ENCODE results near the gene PLRG1.

The PLRG1 gene

GRCh38 chr4:154551872-154552686, 1.9 kb upstream of the PLRG1 start:
- Histone ChIP-seq H3K4me1 (ENCODE audit: control insufficient read depth, insufficient read depth, low read length) (peaks cover 6% of the 10 kb centered on the region), H3K36me3 (ENCODE audit: control insufficient read depth, insufficient read depth, low read length) (peaks cover 14% of the 10 kb centered on the region), H3K4me3 (ENCODE audit: low read depth, low read length) (no peak overlapping the region)

GRCh38 chr4:154545689-154546088, 4.5 kb downstream of the PLRG1 start:
- peaks cover 6% of the 10 kb centered on the region for H3K4me1 ChIP-seq (ENCODE audit: control insufficient read depth, insufficient read depth, low read length)
- H3K4me3 ChIP-seq (ENCODE audit: low read depth, low read length), result no peak overlapping the region
- no peaks in the 10 kb centered on the region for H3K9me3 ChIP-seq (ENCODE audit: control insufficient read depth, insufficient read depth, low read length)
- no peaks in the 10 kb centered on the region for H3K27me3 ChIP-seq (ENCODE audit: control insufficient read depth, insufficient read depth, low read length)
- peaks cover 78% of the 10 kb centered on the region for H3K36me3 ChIP-seq (ENCODE audit: control insufficient read depth, insufficient read depth, low read length)
- H3K27ac ChIP-seq (ENCODE audit: low read depth, low read length), result no peak overlapping the region
- H3K9ac ChIP-seq (ENCODE audit: low read depth, low read length), result no peak overlapping the region

More at GRCh38 chr4:154551872-154552686, 1.9 kb upstream of the PLRG1 start:
- Histone ChIP-seq H3K9ac (ENCODE audit: low read depth, low read length) (no peak overlapping the region), H3K9me3 (ENCODE audit: control insufficient read depth, insufficient read depth, low read length) (no peaks in the 10 kb centered on the region), H3K27ac (ENCODE audit: low read depth, low read length) (peak overlapping the region; percentile 10), H3K27me3 (ENCODE audit: control insufficient read depth, insufficient read depth, low read length) (no peaks in the 10 kb centered on the region)

GRCh38 chr4:154542271-154542879, 7.8 kb downstream of the PLRG1 start:
- no peak overlapping the region for H3K27ac ChIP-seq (ENCODE audit: low read depth, low read length)
- no peaks in the 10 kb centered on the region for H3K9me3 ChIP-seq (ENCODE audit: control insufficient read depth, insufficient read depth, low read length)
- no peak overlapping the region for H3K9ac ChIP-seq (ENCODE audit: low read depth, low read length)
- H3K27me3 ChIP-seq (ENCODE audit: control insufficient read depth, insufficient read depth, low read length), result no peaks in the 10 kb centered on the region
- H3K36me3 ChIP-seq (ENCODE audit: control insufficient read depth, insufficient read depth, low read length), result peaks cover 100% of the 10 kb centered on the region
- H3K4me3 ChIP-seq (ENCODE audit: low read depth, low read length), result no peak overlapping the region
- H3K4me1 ChIP-seq (ENCODE audit: control insufficient read depth, insufficient read depth, low read length), result no peaks in the 10 kb centered on the region

- H3K27me3 ChIP-seq (ENCODE audit: control insufficient read depth, insufficient read depth, low read length), result no peaks in the 10 kb centered on the region
- peaks cover 41% of the 10 kb centered on the region for H3K36me3 ChIP-seq (ENCODE audit: control insufficient read depth, insufficient read depth, low read length)
- no peaks in the 10 kb centered on the region for H3K9me3 ChIP-seq (ENCODE audit: control insufficient read depth, insufficient read depth, low read length)
- no peaks in the 10 kb centered on the region for H3K4me1 ChIP-seq (ENCODE audit: control insufficient read depth, insufficient read depth, low read length)
- H3K4me3 ChIP-seq (ENCODE audit: low read depth, low read length), result no peak overlapping the region
- H3K27ac ChIP-seq (ENCODE audit: low read depth, low read length), result no peak overlapping the region
- no peak overlapping the region for H3K9ac ChIP-seq (ENCODE audit: low read depth, low read length)
Observed at GRCh38 chr4:154534296-154534695, 15.9 kb downstream of the PLRG1 start.

- H3K36me3 ChIP-seq (ENCODE audit: control insufficient read depth, insufficient read depth, low read length), result no peaks in the 10 kb centered on the region
- no peak overlapping the region for H3K27ac ChIP-seq (ENCODE audit: low read depth, low read length)
- H3K4me3 ChIP-seq (ENCODE audit: low read depth, low read length), result no peak overlapping the region
- H3K27me3 ChIP-seq (ENCODE audit: control insufficient read depth, insufficient read depth, low read length), result no peaks in the 10 kb centered on the region
- H3K4me1 ChIP-seq (ENCODE audit: control insufficient read depth, insufficient read depth, low read length), result no peaks in the 10 kb centered on the region
- H3K9me3 ChIP-seq (ENCODE audit: control insufficient read depth, insufficient read depth, low read length), result no peaks in the 10 kb centered on the region
- no peak overlapping the region for H3K9ac ChIP-seq (ENCODE audit: low read depth, low read length)
Observed at GRCh38 chr4:154529728-154530519, 20.3 kb downstream of the PLRG1 start.

GRCh38 chr4:154528869-154529268, 21.3 kb downstream of the PLRG1 start:
- no peak overlapping the region for H3K27ac ChIP-seq (ENCODE audit: low read depth, low read length)
- H3K27me3 ChIP-seq (ENCODE audit: control insufficient read depth, insufficient read depth, low read length), result no peaks in the 10 kb centered on the region
- no peak overlapping the region for H3K4me3 ChIP-seq (ENCODE audit: low read depth, low read length)
- H3K4me1 ChIP-seq (ENCODE audit: control insufficient read depth, insufficient read depth, low read length), result no peaks in the 10 kb centered on the region
- no peaks in the 10 kb centered on the region for H3K9me3 ChIP-seq (ENCODE audit: control insufficient read depth, insufficient read depth, low read length)
- H3K9ac ChIP-seq (ENCODE audit: low read depth, low read length), result no peak overlapping the region
- no peaks in the 10 kb centered on the region for H3K36me3 ChIP-seq (ENCODE audit: control insufficient read depth, insufficient read depth, low read length)

GRCh38 chr4:154527308-154527707, 22.9 kb downstream of the PLRG1 start:
- no peaks in the 10 kb centered on the region for H3K36me3 ChIP-seq (ENCODE audit: control insufficient read depth, insufficient read depth, low read length)
- H3K9me3 ChIP-seq (ENCODE audit: control insufficient read depth, insufficient read depth, low read length), result no peaks in the 10 kb centered on the region
- H3K27me3 ChIP-seq (ENCODE audit: control insufficient read depth, insufficient read depth, low read length), result no peaks in the 10 kb centered on the region
- H3K9ac ChIP-seq (ENCODE audit: low read depth, low read length), result no peak overlapping the region
- no peaks in the 10 kb centered on the region for H3K4me1 ChIP-seq (ENCODE audit: control insufficient read depth, insufficient read depth, low read length)
- no peak overlapping the region for H3K27ac ChIP-seq (ENCODE audit: low read depth, low read length)
- H3K4me3 ChIP-seq (ENCODE audit: low read depth, low read length), result no peak overlapping the region

- Histone ChIP-seq H3K36me3 (ENCODE audit: control insufficient read depth, insufficient read depth, low read length) (no peaks in the 10 kb centered on the region), H3K4me1 (ENCODE audit: control insufficient read depth, insufficient read depth, low read length) (no peaks in the 10 kb centered on the region), H3K27me3 (ENCODE audit: control insufficient read depth, insufficient read depth, low read length) (no peaks in the 10 kb centered on the region), H3K9ac (ENCODE audit: low read depth, low read length) (no peak overlapping the region), H3K9me3 (ENCODE audit: control insufficient read depth, insufficient read depth, low read length) (no peaks in the 10 kb centered on the region), H3K4me3 (ENCODE audit: low read depth, low read length) (no peak overlapping the region), H3K27ac (ENCODE audit: low read depth, low read length) (no peak overlapping the region)
Observed at GRCh38 chr4:154526151-154526550, 24.0 kb downstream of the PLRG1 start.

GRCh38 chr4:154521607-154522006, 28.6 kb downstream of the PLRG1 start:
- Histone ChIP-seq H3K9me3 (ENCODE audit: control insufficient read depth, insufficient read depth, low read length) (no peaks in the 10 kb centered on the region), H3K36me3 (ENCODE audit: control insufficient read depth, insufficient read depth, low read length) (no peaks in the 10 kb centered on the region), H3K27ac (ENCODE audit: low read depth, low read length) (no peak overlapping the region), H3K27me3 (ENCODE audit: control insufficient read depth, insufficient read depth, low read length) (no peaks in the 10 kb centered on the region), H3K4me3 (ENCODE audit: low read depth, low read length) (no peak overlapping the region), H3K9ac (ENCODE audit: low read depth, low read length) (no peak overlapping the region), H3K4me1 (ENCODE audit: control insufficient read depth, insufficient read depth, low read length) (no peaks in the 10 kb centered on the region)

GRCh38 chr4:154519214-154519613, 31.0 kb downstream of the PLRG1 start:
- Histone ChIP-seq H3K4me1 (ENCODE audit: control insufficient read depth, insufficient read depth, low read length) (no peaks in the 10 kb centered on the region), H3K27ac (ENCODE audit: low read depth, low read length) (no peak overlapping the region), H3K9me3 (ENCODE audit: control insufficient read depth, insufficient read depth, low read length) (no peaks in the 10 kb centered on the region), H3K27me3 (ENCODE audit: control insufficient read depth, insufficient read depth, low read length) (no peaks in the 10 kb centered on the region), H3K4me3 (ENCODE audit: low read depth, low read length) (no peak overlapping the region), H3K36me3 (ENCODE audit: control insufficient read depth, insufficient read depth, low read length) (no peaks in the 10 kb centered on the region), H3K9ac (ENCODE audit: low read depth, low read length) (no peak overlapping the region)

- no peak overlapping the region for H3K9ac ChIP-seq (ENCODE audit: low read depth, low read length)
- no peaks in the 10 kb centered on the region for H3K36me3 ChIP-seq (ENCODE audit: control insufficient read depth, insufficient read depth, low read length)
- no peaks in the 10 kb centered on the region for H3K27me3 ChIP-seq (ENCODE audit: control insufficient read depth, insufficient read depth, low read length)
- no peak overlapping the region for H3K27ac ChIP-seq (ENCODE audit: low read depth, low read length)
- no peaks in the 10 kb centered on the region for H3K9me3 ChIP-seq (ENCODE audit: control insufficient read depth, insufficient read depth, low read length)
- H3K4me3 ChIP-seq (ENCODE audit: low read depth, low read length), result no peak overlapping the region
- 0 out of 2 replicates have a peak, but pooled peaks cover under 1% of the 10 kb centered on the region for H3K4me1 ChIP-seq (ENCODE audit: control insufficient read depth, insufficient read depth, low read length)
Observed at GRCh38 chr4:154517591-154517990, 32.6 kb downstream of the PLRG1 start.
